PC-3 (cell line): Measurements from ENCODE around the gene NOTCH4.

Experiments
- CTCF ChIP-seq: fragments of 300-600 bp; sonication (generic); conservative IDR thresholded peaks from 2 replicates; pipeline ENCODE4 v1.5.1; 2017; ENCODE audit warnings: antibody characterized with exemption, low read depth, mild to moderate bottlenecking, low read length
- EZH2 ChIP-seq: fragments of 300-600 bp; sonication (generic); IDR thresholded peaks from one replicate; pipeline ENCODE4 v1.6.1; 2017; ENCODE audit warnings: antibody characterized with exemption, mild to moderate bottlenecking, low read length; ENCODE audit not compliant: unreplicated experiment
- EZH2phosphoT487 ChIP-seq: fragments of 300-600 bp; sonication (generic); IDR thresholded peaks from 2 replicates; pipeline ENCODE4 v1.6.1; 2018; ENCODE audit warnings: mild to moderate bottlenecking, antibody characterized with exemption, low read length, borderline replicate concordance

DNA sequence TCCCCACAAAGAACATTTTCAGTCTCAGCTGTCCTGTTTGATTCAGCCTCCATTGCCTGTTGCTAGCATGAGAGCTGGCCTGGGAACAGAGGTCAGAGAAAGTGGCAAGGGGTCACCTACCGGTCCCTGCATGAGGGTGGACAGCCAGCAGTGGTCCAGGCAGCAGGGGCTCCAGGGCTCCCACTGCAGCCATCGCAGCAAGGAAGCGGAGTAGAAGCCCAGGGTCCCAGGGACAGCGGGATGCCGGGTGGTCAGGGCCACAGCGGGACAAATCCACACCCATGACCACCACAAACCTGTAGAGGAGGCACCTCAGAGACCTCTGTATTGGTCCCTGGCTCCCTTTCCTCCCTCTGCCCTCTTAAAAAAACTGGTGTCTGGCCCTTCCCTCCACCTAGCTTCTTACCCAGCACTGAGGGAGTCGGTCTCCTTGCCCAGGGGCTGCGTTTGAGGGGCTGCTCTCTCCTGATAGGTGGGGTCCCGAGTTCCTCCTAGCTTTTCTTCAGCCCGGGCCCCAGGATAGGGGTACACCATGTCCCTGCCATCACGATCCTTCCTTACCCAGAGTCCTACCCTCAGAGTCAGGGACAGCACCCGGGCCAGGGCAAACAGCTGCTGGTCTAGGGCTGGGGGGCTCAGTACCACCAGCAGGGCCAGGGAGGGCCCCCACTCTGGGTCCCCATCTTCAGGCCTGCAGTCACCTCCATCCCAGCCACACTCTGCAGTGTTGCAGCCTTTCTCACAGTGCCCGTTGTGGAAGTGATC lies 23.0 kb downstream of the NOTCH4 start:
- TF ChIP-seq CTCF (no peak), EZH2 (no peak), EZH2phosphoT487 (no peak)
